GM18868 (cell line): ENCODE measurements around the gene CEP112.
"Not testable (repeated sequence)": the region's sequence is repeated elsewhere in the genome, so short reads cannot be mapped to it uniquely, and the experiment has no call there.

Experiments used
- ATAC-seq: cut with Tn5 transposase; IDR thresholded peaks from one replicate; pipeline ENCODE4 v1.9.1; 2021; ENCODE audit warnings: mild to moderate bottlenecking, moderate library complexity; ENCODE audit not compliant: unreplicated experiment

Gene CEP112

GRCh38 chr17:65848751-65849150 is 343.2 kb downstream of the CEP112 start:
- no peak for ATAC-seq

- ATAC-seq: no peak
Observed at GRCh38 chr17:65841089-65841488, 350.8 kb downstream of the CEP112 start.

DNA sequence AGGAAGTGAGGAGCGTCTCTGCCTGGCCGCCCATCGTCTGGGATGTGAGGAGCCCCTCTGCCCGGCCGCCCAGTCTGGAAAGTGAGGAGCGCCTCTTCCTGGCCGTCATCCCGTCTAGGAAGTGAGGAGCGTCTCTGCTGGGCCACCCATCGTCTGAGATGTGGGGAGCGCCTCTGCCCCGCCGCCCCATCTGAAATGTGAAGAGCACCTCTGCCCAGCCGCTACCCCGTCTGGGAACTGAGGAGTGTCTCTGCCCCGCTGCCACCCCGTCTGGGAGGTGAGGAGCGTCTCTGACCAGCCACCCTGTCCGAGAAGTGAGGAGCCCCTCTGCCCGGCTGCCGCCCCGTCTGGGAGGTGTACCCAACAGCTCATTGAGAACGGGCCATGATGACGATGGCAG is 354.7 kb downstream of the CEP112 start:
- ATAC-seq: not testable (repeated sequence)

- ATAC-seq: no peak
Observed at GRCh38 chr17:65833214-65833613, 358.7 kb downstream of the CEP112 start.

DNA sequence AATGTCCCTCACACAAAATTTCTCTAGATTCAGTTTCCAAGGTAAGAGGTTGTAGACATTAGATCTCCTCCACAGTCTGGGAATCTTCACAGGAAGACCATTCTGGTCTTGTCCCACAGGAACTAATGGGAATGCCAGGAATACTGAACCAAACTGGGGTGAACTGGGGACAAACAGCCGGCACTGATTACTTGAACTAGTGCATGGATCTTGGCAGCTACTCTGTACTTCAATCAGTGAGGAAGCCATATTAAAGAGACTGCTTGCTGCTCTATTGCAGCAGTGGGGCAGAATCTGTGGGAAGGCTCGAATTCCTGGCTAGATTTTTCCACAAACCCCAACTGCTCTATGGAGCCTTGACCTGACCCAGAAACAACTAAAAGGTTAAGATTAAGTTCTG is 361.6 kb downstream of the CEP112 start:
- no peak for ATAC-seq

DNA sequence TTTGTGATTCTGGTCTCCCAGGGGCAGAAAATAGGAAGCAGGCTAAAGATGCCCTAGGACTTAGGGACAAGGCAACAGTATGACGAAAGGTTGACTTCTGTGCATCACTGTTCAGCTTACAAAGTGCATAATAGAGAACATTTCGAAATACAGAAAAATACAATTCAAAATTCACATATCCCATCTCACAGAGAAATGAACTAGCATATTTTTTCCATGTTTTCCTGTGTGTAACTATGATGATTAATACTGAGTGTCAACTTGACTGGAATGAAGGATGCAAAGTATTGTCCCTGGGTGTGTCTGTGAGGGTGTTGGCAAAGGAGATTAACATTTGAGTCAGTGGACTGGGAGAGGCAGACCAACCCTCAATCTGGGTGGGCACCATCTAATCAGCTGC is 365.4 kb downstream of the CEP112 start:
- not testable (repeated sequence) for ATAC-seq

GRCh38 chr17:65824901-65825300 is 367.0 kb downstream of the CEP112 start:
- no peak for ATAC-seq

DNA sequence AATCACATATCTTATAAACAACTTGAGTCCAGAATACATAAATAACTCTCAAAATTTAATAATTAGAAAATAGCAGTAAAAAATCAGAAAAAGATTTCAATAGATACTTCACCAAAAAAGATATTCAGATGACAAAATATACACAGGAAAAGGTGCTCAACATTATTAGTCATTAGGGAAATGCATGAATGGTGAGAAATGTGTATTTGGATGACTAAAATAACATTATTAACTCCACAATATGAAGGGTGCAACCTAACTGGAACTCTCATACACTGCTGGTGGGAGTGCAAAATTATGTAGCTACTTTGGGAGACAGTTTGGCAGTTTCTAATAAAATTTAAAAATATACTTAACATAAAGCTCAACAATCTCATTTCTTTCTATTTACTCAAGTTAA is 368.2 kb downstream of the CEP112 start:
- no peak for ATAC-seq

DNA sequence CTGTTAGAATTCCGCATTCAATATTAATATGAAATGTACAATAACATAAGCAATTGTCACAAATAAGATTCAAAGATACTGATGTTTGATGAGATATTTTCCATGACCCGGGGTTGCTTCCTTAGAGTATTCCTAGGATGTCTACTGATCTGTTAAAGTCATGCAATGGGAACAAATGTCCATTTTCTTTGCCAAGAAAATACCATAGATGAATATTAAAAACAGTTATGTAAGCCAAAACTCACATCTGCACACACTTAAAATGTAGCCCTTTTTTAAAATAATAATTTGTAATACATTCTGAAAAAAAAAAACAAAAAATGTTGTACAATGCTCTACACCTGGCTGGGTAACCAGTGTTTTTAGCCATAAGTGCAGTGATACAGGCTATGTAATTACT is 371.1 kb downstream of the CEP112 start:
- ATAC-seq: no peak

DNA sequence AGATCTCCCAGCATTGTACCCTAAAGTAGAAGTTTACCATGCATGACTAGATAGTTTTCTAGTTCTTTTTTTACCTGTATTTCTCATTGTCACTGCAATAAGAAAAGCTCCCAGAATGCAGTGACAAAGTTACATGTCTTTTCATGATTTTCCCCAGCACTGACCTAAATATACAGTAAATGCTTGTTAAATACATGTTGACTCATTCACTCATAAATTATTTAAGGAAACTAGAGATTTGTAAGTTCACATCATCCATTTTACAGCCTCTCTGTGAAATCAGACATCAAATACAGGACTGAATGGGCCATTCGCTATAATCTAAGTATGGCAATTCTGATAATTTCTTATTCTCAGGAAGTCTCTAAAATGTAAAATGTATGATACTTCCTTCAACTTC is 371.6 kb downstream of the CEP112 start:
- ATAC-seq: no peak

DNA sequence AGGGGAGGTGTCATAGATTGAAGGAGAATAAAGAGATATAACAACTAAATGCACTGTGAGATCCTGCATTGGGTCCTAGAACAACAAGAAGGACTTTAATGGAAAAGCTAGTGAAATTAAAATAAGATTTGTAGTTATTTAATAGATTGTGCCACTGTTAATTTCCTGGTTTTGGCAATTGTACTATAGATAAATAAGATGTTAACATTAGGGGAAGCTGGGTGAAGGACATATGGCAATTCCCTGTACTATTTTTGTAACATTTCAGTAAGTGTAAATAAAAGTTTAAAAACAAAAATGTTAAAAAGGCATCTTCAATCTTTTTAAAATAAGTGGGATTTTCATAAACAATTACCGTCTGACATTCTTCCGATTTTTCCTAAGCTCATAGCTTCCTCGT is 372.1 kb downstream of the CEP112 start:
- no peak for ATAC-seq

DNA sequence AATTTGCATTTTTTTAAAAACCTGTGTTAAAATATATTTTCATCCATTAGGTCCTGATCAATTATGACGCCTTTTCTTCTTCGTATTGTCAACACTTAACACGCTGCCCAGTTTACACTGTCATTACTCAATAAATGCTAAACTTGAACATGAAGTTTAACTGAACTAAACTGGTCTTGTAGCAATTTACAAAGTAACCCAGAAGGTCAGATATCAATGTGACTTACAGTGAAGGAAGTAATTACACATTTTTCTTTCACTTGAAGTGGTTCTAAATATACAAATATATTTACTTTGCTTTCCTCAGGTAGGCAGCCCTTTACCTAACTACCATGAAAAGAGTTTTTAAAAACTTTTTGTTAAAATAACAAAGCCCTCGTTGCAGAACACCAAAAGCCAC is 374.0 kb downstream of the CEP112 start:
- ATAC-seq: no peak

DNA sequence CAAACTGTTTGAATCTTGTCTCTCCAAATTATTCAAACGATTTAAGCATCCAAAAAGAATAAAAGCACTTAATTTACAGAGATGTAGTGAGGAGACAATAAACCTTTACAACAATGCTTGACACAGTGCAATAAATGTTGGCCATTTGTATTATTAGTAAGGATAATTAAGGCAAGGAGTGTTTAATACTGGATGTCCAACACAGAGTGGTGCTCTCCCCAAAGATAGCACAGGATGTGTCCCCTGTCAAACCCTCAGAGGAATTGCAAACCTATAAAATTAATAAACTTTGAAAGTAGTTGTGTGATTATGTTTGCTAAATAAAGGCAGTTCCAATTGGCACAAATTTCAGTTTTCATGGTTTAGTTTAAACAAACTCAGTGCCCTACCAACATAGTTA is 377.5 kb downstream of the CEP112 start:
- no peak for ATAC-seq

- no peak for ATAC-seq
Observed at GRCh38 chr17:65813306-65813705, 378.6 kb downstream of the CEP112 start.

DNA sequence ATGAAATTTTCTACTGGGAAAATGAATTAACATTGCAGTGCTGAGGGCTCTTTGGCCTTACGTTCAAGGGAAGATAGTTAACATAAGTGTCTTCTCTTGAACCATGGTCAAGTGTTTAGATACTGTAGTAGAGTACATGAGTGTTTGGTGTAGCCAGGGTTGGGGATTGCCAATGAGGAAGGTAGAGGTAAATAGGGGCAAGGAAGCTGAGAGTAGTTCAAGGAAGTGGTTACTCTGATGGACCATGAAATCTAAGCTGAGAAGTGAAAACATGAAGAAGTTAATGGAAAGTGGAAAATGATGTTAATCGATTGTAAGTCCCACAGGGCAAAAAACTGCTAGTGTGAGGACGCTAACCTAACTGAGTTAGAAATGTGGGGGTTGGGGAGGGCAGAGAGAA is 380.9 kb downstream of the CEP112 start:
- no peak for ATAC-seq

GRCh38 chr17:65809366-65809765 is 382.6 kb downstream of the CEP112 start:
- ATAC-seq: no peak

GRCh38 chr17:65808566-65808965 is 383.4 kb downstream of the CEP112 start:
- ATAC-seq: not testable (repeated sequence)

GRCh38 chr17:65807361-65807760 is 384.6 kb downstream of the CEP112 start:
- ATAC-seq: no peak

DNA sequence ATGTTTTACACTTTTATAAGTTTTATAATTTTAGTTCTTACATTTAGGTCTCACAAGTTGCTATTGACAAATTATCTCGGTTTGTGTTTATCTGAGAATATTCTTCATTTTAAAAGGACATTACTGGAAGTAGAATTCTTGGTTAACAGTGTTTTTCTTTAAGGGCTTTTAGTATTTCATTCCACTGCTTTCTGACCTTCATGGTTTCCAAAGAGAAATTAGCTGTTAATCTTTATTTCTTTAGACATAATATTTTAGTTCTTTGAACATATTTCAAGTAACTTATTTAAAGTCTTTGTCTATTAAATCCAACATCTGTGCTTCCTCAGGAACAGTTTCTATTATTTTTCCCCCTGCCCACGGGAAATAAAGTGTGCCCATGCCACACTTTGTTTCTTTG is 390.4 kb downstream of the CEP112 start:
- no peak for ATAC-seq

- no peak for ATAC-seq
Observed at GRCh38 chr17:65800655-65801054, 391.3 kb downstream of the CEP112 start.

- no peak for ATAC-seq
Observed at GRCh38 chr17:65799869-65800268, 392.1 kb downstream of the CEP112 start.

- no peak for ATAC-seq
Observed at GRCh38 chr17:65799454-65799853, 392.5 kb downstream of the CEP112 start.

GRCh38 chr17:65797809-65798208 is 394.1 kb downstream of the CEP112 start:
- no peak for ATAC-seq

- no peak for ATAC-seq
Observed at GRCh38 chr17:65797101-65797500, 394.8 kb downstream of the CEP112 start.
